ENCODE results near the gene LYAR. TPM values are rescaled to one million over a fixed set of nuclear protein-coding genes. Genes with fewer than 3 reads are reported as not detected.

The LYAR gene
- total and polyA plus RNA-seq, 2 of the 4 experiments (the other 2 are of a cell fraction) = 5.4 to 8.2 TPM

DNA sequence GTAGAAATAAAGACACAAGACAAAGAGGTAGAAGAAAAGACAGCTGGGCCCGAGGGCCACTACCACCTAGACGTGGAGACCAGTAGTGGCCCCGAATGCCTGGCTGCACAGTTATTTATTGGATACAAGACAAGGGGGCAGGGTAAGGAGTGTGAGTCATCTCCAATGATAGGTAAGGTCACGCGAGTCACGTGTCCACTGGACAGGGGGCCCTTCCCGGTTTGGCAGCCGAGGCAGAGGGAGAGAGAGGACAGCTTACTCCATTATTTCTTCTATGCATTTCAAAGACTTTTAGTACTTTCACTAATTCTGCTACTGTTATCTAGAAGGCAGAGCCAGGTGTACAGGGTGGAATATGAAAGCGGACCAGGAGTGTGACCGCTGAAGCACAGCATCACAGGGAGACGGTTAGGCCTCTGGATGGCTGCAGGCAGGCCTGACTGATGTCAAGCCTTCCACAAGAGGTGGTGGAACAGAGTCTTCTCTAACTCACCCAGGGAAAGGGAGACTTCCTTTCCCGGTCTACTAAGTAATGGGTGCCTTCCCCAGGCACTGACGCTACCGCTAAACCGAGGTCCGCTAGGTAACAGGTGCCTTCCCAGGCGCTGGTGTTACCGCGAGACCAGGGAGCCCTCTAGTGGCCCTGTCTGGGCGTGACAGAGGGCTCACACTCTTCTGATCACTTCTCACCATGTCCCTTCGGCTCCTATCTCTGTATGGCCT is 45.0 kb upstream of the LYAR start:
- no peak overlapping the region for H3K56ac ChIP-seq (ENCODE audit: extremely low read depth, insufficient read depth, low read length)
- 70% methylated on average over 2 of the region's 21 CpGs; no CpG with 5 or more reads in 1 of the 2 experiments for WGBS, 2 experiments (ENCODE audit: extremely low coverage in 2 of 2, insufficient read length in 1 of 2)
- CTCF ChIA-PET = interaction anchor here (3.5 kb wide), 1 partner anchor 76 kb away, joined by 19 read pairs; no protein-coding TSS in a partner anchor

More for the DNA sequence above, 45.0 kb upstream of the LYAR start:
- H3K9me3 ChIP-seq (ENCODE audit: control insufficient read depth, insufficient read depth, low read length) = no peaks in the 10 kb centered on the region
- dilution Hi-C loops (cut with HindIII; ENCODE audit: low sequenced_read_pairs, unreplicated experiment) = no loop called here
- H3K4me1 ChIP-seq (ENCODE audit: control insufficient read depth, insufficient read depth, low read length) = no peaks in the 10 kb centered on the region
- H3K4ac ChIP-seq (ENCODE audit: low read depth, low read length) = no peak overlapping the region
- DNase-seq (peak; percentile 30), ATAC-seq (ENCODE audit: low read depth) (peak; percentile 79)
- no peak overlapping the region for H2BK120ac ChIP-seq (ENCODE audit: low read depth, low read length)
- H3K27ac ChIP-seq (ENCODE audit: insufficient read depth, low read length) = no peak overlapping the region
- no peak overlapping the region for H2AK9ac ChIP-seq (replicated peaks; ENCODE audit: low read depth, low read length, poor library complexity)
- intact Hi-C loops (cut with micrococcal nuclease) = loop anchor here (1.0 to 5.0 kb wide), 2 partner anchors 43 to 83 kb away; partner anchors contain the start of genes LYAR and ZBTB49
- no peak overlapping the region for H3K4me3 ChIP-seq (ENCODE audit: insufficient read depth, low read depth, low read length)
- in situ Hi-C loops (cut with MboI; ENCODE audit: low sequenced_read_pairs) = no loop called here
- H3K4me2 ChIP-seq (ENCODE audit: low read depth, low read length) = no peak overlapping the region
- H4K8ac ChIP-seq (ENCODE audit: low read depth in 2 of 2, low read length in 2 of 2) = no peak overlapping the region
- H4K20me1 ChIP-seq (ENCODE audit: insufficient read depth, low read length) = peaks cover 2% of the 10 kb centered on the region; the same call in 1 of the 2 replicates
- BruUV-seq (replicated peaks) = no TSS peak
- TF ChIP-seq SMC3 (IDR thresholded peaks at IDR 0.05; ENCODE audit: low read depth, low read length) (peak; percentile 55), MAZ (IDR thresholded peaks at IDR 0.05; ENCODE audit: borderline replicate concordance, low read depth, low read length) (no peak), RAD21 (IDR thresholded peaks at IDR 0.05; ENCODE audit: low read length) (peak; percentile 75), CTCF (conservative IDR thresholded peaks at IDR 0.05; ENCODE audit: low read depth, low read length) (peak; percentile 73)
- 0 out of 2 replicates have a peak, but pooled peaks cover 3% of the 10 kb centered on the region for H3K9me1 ChIP-seq (ENCODE audit: insufficient read depth, low read length)
- no peak overlapping the region for H3K18ac ChIP-seq (ENCODE audit: low read depth, low read length)
- no peaks in the 10 kb centered on the region for H3K36me3 ChIP-seq (ENCODE audit: control insufficient read depth, insufficient read depth, low read length)
- no peak overlapping the region for H3K14ac ChIP-seq (replicated peaks; ENCODE audit: low read depth, low read length)
- H2BK20ac ChIP-seq (ENCODE audit: low read depth, low read length) = no peak overlapping the region
- H3K79me1 ChIP-seq (ENCODE audit: low read depth in 1 of 2, low read length in 2 of 2) = no peaks in the 10 kb centered on the region
- H2BK5ac ChIP-seq (ENCODE audit: low read depth, low read length, poor library complexity, severe bottlenecking) = no peak overlapping the region
- no peak overlapping the region for H2BK15ac ChIP-seq (ENCODE audit: low read depth, low read length)
- H4K5ac ChIP-seq (ENCODE audit: low read depth, low read length) = no peak overlapping the region
- H4K91ac ChIP-seq (ENCODE audit: insufficient read depth, low read depth, low read length) = no peak overlapping the region
- no peak overlapping the region for H2AK5ac ChIP-seq (ENCODE audit: low read depth, low read length)
- peaks cover 15% of the 10 kb centered on the region for H3K27me3 ChIP-seq (ENCODE audit: control insufficient read depth, insufficient read depth, low read length)
- H2AFZ ChIP-seq (replicated peaks; ENCODE audit: low read length, poor library complexity) = no peak overlapping the region
- H3K23ac ChIP-seq (ENCODE audit: low read depth, low read length) = no peak overlapping the region
- POLR2A ChIA-PET (ENCODE audit: unreplicated experiment) = no interaction called here
- H3K9ac ChIP-seq (ENCODE audit: low read depth, low read length) = no peak overlapping the region
